ENCODE data around the gene CLDN15. TPM values are rescaled to one million over a fixed set of nuclear protein-coding genes. Genes with fewer than 3 reads are reported as not detected.

The CLDN15 gene
- total RNA-seq, 1 experiment from 2014 or later: 8.5 TPM

GRCh38 chr7:101226721-101227120 is 10.9 kb downstream of the CLDN15 start:
- no peak for DNase-seq (ENCODE audit: unreplicated experiment)
- POLR2A ChIA-PET: interaction anchor here (1.1 kb wide), 1 partner anchor 8 kb away, joined by 5 read pairs; the partner anchor contains the start of gene ZNHIT1
- no TSS peak for BruUV-seq (replicated peaks)
- Mint-ChIP-seq H3K27me3 (ENCODE audit: insufficient read depth, unreplicated experiment) (no peaks in the 10 kb centered on the region), H3K36me3 (ENCODE audit: insufficient read depth, unreplicated experiment) (peaks cover 83% of the 10 kb centered on the region), H3K27ac (ENCODE audit: low read depth, unreplicated experiment) (no peak overlapping the region), H3K9me3 (ENCODE audit: unreplicated experiment) (no peaks in the 10 kb centered on the region), H3K4me3 (ENCODE audit: unreplicated experiment) (no peak overlapping the region), H3K4me1 (ENCODE audit: insufficient read depth, unreplicated experiment) (peaks cover 6% of the 10 kb centered on the region)
- no peak for TF ChIP-seq CTCF (IDR thresholded peaks at IDR 0.05; ENCODE audit: unreplicated experiment)
- intact Hi-C loops (cut with micrococcal nuclease): no loop called here
- CTCF ChIA-PET: interaction anchor here (0.6 to 2.5 kb wide), 3 partner anchors 17 to 110 kb away, joined by 3 to 12 read pairs (median 5); no protein-coding TSS in a partner anchor

- no peak for DNase-seq (ENCODE audit: unreplicated experiment)
- Mint-ChIP-seq H3K9me3 (ENCODE audit: unreplicated experiment) (no peaks in the 10 kb centered on the region), H3K27me3 (ENCODE audit: insufficient read depth, unreplicated experiment) (no peaks in the 10 kb centered on the region), H3K4me3 (ENCODE audit: unreplicated experiment) (no peak overlapping the region), H3K4me1 (ENCODE audit: insufficient read depth, unreplicated experiment) (peaks cover 9% of the 10 kb centered on the region), H3K36me3 (ENCODE audit: insufficient read depth, unreplicated experiment) (peaks cover 90% of the 10 kb centered on the region), H3K27ac (ENCODE audit: low read depth, unreplicated experiment) (no peak overlapping the region)
- BruUV-seq (replicated peaks): no TSS peak
- intact Hi-C loops (cut with micrococcal nuclease): no loop called here
- POLR2A ChIA-PET: interaction anchor here (0.5 to 1.0 kb wide), 3 partner anchors 9 to 57 kb away, joined by 3 read pairs; no protein-coding TSS in a partner anchor
- no peak for TF ChIP-seq CTCF (IDR thresholded peaks at IDR 0.05; ENCODE audit: unreplicated experiment)
- CTCF ChIA-PET: interaction anchor here (0.7 to 2.5 kb wide), 3 partner anchors 18 to 41 kb away, joined by 3 to 12 read pairs (median 4); no protein-coding TSS in a partner anchor
Observed at GRCh38 chr7:101225650-101226049, 12.0 kb downstream of the CLDN15 start.

- Mint-ChIP-seq H3K9me3 (ENCODE audit: unreplicated experiment) (no peaks in the 10 kb centered on the region), H3K27ac (ENCODE audit: low read depth, unreplicated experiment) (no peak overlapping the region), H3K36me3 (ENCODE audit: insufficient read depth, unreplicated experiment) (peaks cover 76% of the 10 kb centered on the region), H3K4me3 (ENCODE audit: unreplicated experiment) (no peak overlapping the region), H3K27me3 (ENCODE audit: insufficient read depth, unreplicated experiment) (no peaks in the 10 kb centered on the region), H3K4me1 (ENCODE audit: insufficient read depth, unreplicated experiment) (peaks cover 15% of the 10 kb centered on the region)
- ChIA-PET POLR2A (no interaction called here), CTCF (interaction anchor here (0.6 to 2.0 kb wide), 2 partner anchors 79 to 320 kb away, joined by 3 to 7 read pairs; no protein-coding TSS in a partner anchor)
- intact Hi-C loops (cut with micrococcal nuclease): no loop called here
- no TSS peak for BruUV-seq (replicated peaks)
- no peak for TF ChIP-seq CTCF (IDR thresholded peaks at IDR 0.05; ENCODE audit: unreplicated experiment)
- DNase-seq (ENCODE audit: unreplicated experiment): no peak
Observed at GRCh38 chr7:101223528-101223927, 14.1 kb downstream of the CLDN15 start.

GRCh38 chr7:101222275-101222830 is 15.2 kb downstream of the CLDN15 start:
- Mint-ChIP-seq H3K9me3 (ENCODE audit: unreplicated experiment) (no peaks in the 10 kb centered on the region), H3K4me3 (ENCODE audit: unreplicated experiment) (no peak overlapping the region), H3K27me3 (ENCODE audit: insufficient read depth, unreplicated experiment) (no peaks in the 10 kb centered on the region), H3K4me1 (ENCODE audit: insufficient read depth, unreplicated experiment) (peaks cover 17% of the 10 kb centered on the region), H3K36me3 (ENCODE audit: insufficient read depth, unreplicated experiment) (peaks cover 65% of the 10 kb centered on the region), H3K27ac (ENCODE audit: low read depth, unreplicated experiment) (no peak overlapping the region)
- POLR2A ChIA-PET: no interaction called here
- DNase-seq (ENCODE audit: unreplicated experiment): no peak
- BruUV-seq (replicated peaks): no TSS peak
- no peak for TF ChIP-seq CTCF (IDR thresholded peaks at IDR 0.05; ENCODE audit: unreplicated experiment)
- intact Hi-C loops (cut with micrococcal nuclease): no loop called here
- CTCF ChIA-PET: interaction anchor here (1.3 to 2.0 kb wide), 2 partner anchors 60 to 78 kb away, joined by 4 to 7 read pairs; no protein-coding TSS in a partner anchor
